Uterus (tissue), 4 donors: ENCODE data around the gene ACOXL. TPM values are rescaled to one million over a fixed set of nuclear protein-coding genes. Genes with fewer than 3 reads are reported as not detected.

Source experiments
- DNase-seq, 2 donors: peaks; one replicate each; pipeline ENCODE4 v3.0.0-alpha.2; 2019 to 2020
- H3K27ac ChIP-seq, 2 donors: fragments of 200-600 bp; sonication (generic); 1 replicate in 1 of 2; 2 replicates in 1 of 2; pipeline ENCODE4 v1.5.1; 2016 to 2018
- H3K27me3 ChIP-seq, 2 donors: fragments of 200-600 bp; sonication (generic); one replicate each; pipeline ENCODE4 v1.5.1; 2018 to 2019; ENCODE audit warnings: control low read depth in 1 of 2
- H3K36me3 ChIP-seq, 2 donors: fragments of 200-600 bp; sonication (generic); one replicate each; pipeline ENCODE4 v1.5.1; 2019; ENCODE audit warnings: control low read depth in 1 of 2
- H3K4me1 ChIP-seq, 2 donors: fragments of 200-600 bp; sonication (generic); one replicate each; pipeline ENCODE4 v1.5.1; 2018 to 2019; ENCODE audit warnings: control low read depth in 1 of 2
- H3K4me3 ChIP-seq, 2 donors: fragments of 200-600 bp; sonication (generic); 1 replicate in 1 of 2; 2 replicates in 1 of 2; pipeline ENCODE4 v1.5.1; 2018 to 2019; ENCODE audit warnings: mild to moderate bottlenecking in 1 of 2
- H3K9me3 ChIP-seq, 2 donors: fragments of 200-600 bp; sonication (generic); one replicate each; pipeline ENCODE4 v1.5.1; 2019; ENCODE audit warnings: control low read depth in 1 of 2
- POLR2A ChIP-seq, 2 donors: fragments of 450-650 bp; IDR thresholded peaks; one replicate each; pipeline ENCODE4 v1.6.1; 2016; ENCODE audit warnings: antibody characterized with exemption in 2 of 2, mild to moderate bottlenecking in 1 of 2, moderate library complexity in 1 of 2
- intact Hi-C: fragments of 100-400 bp; cut with DNase I; formaldehyde crosslinking; loops from one replicate; pipeline ENCODE4 v1.15.1; 2023; ENCODE audit warnings: low total_unique reads
- total RNA-seq, 4 donors: library from RNA; depleted of rRNA in 3 of 4; stranded (reverse); fragments of >200 nt in 3 of 4; gene quantifications; one replicate each; pipeline versions ENCODE4 v1.1.0 to v1.2.4, GENCODE V29; 2014 to 2023
- TF ChIP-seq, protein P1 (sequence below), 4 experiments: fragments of 200-600 bp in 2 of 4; fragments of 450-650 bp in 2 of 4; sonication (generic) in 2 of 4; IDR thresholded peaks; one replicate each; pipeline ENCODE4 v1.5.1; 2016 to 2019; ENCODE audit warnings: antibody characterized with exemption in 4 of 4, mild to moderate bottlenecking in 2 of 4, moderate library complexity in 1 of 4
- donor health status: DM: yes; HTN: yes; CAD: no.

ACOXL gene
- total RNA-seq, 4 donors from 2014 or later = 0.18 to 0.41 TPM; not detected in 2

DNA sequence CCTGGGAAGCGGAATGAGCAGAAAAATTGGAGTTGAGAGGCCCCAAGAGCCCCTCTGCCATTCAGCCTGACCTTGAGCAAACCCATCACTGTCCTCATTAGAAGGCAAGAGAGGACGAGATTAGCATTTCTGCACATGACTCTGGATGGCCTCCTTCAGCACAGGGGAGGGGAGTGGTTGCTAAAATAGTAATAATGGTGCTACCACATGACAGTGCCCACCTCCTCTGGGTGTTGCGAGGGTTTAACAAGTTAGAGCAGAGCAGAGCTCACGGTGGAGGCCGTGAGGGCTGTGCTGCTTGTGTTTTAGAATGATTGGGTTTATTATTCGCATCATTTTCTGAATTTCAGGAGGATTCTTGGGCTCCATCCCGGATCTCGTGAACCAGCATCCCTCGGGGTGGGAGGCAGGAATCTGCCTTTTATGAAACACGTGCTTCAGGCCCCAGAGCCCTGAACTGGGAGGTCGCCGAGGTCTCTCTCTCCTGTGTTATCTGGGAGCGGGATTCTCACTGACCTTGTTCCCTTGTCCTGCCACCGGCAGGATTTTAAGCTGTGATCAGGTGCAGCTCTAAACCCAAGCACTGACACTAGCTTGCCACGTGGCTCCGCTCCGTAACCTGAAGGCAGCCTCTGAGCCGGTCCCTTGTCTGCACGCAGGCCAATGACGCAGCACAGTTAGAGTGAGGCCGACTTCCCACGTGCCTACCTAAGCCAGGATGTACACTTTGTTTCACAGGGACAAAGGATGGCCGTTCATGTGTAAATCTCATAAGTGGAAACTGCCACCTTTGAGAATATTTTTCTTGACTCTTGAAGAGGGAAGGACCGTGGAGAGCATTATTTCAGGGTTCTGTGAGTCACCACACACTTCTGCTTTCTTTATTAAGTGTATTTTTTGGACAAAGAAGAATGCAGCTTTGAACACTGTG lies 142.3 kb downstream of the ACOXL start:
- no peak for TF ChIP-seq POLR2A (IDR thresholded peaks at IDR 0.05)
- TF ChIP-seq, protein P1, sequence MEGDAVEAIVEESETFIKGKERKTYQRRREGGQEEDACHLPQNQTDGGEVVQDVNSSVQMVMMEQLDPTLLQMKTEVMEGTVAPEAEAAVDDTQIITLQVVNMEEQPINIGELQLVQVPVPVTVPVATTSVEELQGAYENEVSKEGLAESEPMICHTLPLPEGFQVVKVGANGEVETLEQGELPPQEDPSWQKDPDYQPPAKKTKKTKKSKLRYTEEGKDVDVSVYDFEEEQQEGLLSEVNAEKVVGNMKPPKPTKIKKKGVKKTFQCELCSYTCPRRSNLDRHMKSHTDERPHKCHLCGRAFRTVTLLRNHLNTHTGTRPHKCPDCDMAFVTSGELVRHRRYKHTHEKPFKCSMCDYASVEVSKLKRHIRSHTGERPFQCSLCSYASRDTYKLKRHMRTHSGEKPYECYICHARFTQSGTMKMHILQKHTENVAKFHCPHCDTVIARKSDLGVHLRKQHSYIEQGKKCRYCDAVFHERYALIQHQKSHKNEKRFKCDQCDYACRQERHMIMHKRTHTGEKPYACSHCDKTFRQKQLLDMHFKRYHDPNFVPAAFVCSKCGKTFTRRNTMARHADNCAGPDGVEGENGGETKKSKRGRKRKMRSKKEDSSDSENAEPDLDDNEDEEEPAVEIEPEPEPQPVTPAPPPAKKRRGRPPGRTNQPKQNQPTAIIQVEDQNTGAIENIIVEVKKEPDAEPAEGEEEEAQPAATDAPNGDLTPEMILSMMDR (IDR thresholded peaks at IDR 0.05) = no peak
- intact Hi-C loops = no loop called here
- Histone ChIP-seq H3K27ac (no peak overlapping the region), H3K4me1 (no peaks in the 10 kb centered on the region), H3K4me3 (no peak overlapping the region), H3K9me3 (no peaks in the 10 kb centered on the region), H3K27me3 (no peaks in the 10 kb centered on the region), H3K36me3 (no peaks in the 10 kb centered on the region)
- no peak for DNase-seq

DNA sequence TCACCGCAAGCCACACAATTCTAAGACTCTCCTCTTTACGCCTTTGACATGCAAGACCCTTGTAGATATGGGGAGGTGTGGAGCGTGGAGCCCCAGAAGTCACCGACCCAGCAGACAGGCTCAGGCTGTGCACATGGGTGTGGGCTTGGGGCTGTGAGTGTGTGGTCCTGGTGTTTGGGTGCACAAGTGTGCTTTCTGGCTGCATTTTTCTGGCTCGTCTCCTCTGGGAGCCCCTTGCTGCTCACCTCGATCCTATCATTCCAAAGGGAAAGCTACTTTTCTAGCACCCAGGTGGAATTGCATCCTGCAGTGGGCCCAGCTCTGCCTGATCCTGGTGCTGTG lies 143.0 kb downstream of the ACOXL start:
- Histone ChIP-seq H3K36me3 (no peaks in the 10 kb centered on the region), H3K27me3 (no peaks in the 10 kb centered on the region), H3K9me3 (no peaks in the 10 kb centered on the region), H3K4me3 (no peak overlapping the region), H3K27ac (no peak overlapping the region), H3K4me1 (no peaks in the 10 kb centered on the region)
- no peak for DNase-seq
- TF ChIP-seq, protein P1 (IDR thresholded peaks at IDR 0.05) = no peak
- TF ChIP-seq POLR2A (IDR thresholded peaks at IDR 0.05) = no peak
- intact Hi-C loops = no loop called here

DNA sequence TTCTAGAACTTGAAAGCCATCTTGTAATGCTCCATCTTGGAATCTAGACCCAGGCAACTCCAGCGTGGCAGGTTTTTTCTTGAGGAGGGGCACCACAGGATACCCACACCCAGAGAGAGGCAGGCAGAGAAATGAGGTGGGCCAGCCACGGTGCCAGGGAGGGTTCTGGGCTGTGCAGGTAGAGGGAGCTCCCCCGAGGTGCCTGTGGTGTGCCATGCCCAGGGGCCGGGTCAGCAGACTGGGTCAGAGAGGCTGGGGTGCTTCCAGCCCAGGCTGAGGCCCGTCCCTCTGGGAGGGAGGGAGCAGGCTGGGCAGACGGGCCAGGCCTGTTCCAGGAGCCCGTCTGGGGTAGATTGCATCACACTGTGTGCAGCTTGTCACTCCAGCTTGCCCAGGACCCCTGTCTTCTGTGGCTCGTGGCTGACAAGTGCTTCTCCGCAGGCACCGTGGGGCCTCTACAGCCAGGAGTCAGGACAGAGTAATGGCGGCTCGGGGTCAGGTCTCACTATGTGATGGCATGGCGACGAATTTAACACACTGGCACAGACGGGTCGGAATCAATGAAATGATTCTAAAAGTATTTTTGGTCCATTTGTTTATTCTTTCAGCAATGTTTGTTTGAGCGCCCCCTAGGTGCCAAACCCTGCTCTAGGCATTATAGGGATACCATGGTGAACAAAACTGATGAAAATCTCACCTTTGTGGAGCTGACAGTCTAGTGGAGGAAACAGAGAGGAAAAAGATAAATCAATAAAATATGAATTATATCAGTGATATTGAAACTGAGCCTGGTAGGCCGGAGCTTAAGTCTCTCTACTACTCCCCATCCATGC lies 144.0 kb downstream of the ACOXL start:
- Histone ChIP-seq H3K9me3 (no peaks in the 10 kb centered on the region), H3K36me3 (no peaks in the 10 kb centered on the region), H3K27ac (no peak overlapping the region), H3K4me1 (no peaks in the 10 kb centered on the region), H3K4me3 (no peak overlapping the region), H3K27me3 (no peaks in the 10 kb centered on the region)
- TF ChIP-seq, protein P1 (IDR thresholded peaks at IDR 0.05) = no peak
- no peak for TF ChIP-seq POLR2A (IDR thresholded peaks at IDR 0.05)
- DNase-seq = no peak
- intact Hi-C loops = no loop called here

DNA sequence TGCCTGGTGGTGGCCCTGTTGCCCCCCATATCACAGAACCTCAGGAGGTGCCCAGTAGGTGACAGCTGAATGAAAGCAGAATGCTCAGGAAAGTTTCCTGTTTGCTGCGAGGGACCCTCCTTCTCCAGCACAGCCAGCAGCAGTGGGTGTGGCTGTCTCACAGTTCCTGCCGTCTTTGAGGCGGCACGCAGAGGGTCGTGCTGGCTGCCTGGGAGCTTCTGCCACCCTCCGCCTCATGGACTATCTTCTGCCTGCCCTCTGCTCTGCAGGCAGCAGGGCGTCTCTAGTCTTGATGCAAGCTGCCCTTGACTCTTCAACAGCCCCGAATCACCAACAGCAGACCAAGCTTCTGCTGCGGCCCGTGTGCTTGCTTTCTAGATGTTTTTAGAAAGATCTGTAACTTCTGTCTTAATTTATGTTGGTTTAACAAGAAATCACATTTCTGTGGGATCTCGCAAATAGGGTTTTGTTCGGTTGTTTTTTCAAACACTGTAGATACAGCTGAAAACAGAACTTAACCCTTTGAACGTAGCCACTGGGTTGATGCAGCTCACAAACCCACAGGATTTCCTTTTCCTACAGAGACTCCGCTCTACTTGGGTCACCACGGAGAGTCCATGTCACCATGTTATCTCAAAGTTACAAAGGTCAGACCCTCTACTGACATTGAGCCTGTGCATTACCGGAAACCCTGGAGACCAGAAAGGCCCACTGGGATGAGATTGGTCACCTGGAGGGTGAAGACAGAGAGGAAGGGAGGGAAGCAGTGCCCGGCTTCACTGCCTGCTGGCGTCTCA lies 144.9 kb downstream of the ACOXL start:
- intact Hi-C loops = no loop called here
- Histone ChIP-seq H3K27ac (no peak overlapping the region), H3K27me3 (no peaks in the 10 kb centered on the region), H3K4me1 (no peaks in the 10 kb centered on the region), H3K9me3 (no peaks in the 10 kb centered on the region), H3K4me3 (no peak overlapping the region), H3K36me3 (no peaks in the 10 kb centered on the region)
- no peak for DNase-seq
- TF ChIP-seq, protein P1 (IDR thresholded peaks at IDR 0.05) = no peak
- no peak for TF ChIP-seq POLR2A (IDR thresholded peaks at IDR 0.05)
